Mesodermal cell (in vitro differentiated cells): ENCODE data around the gene INCA1.
A peak's percentile ranks its signal among the peaks of the same experiment; 100 is the strongest.
"Not testable (repeated sequence)": the region's sequence is repeated elsewhere in the genome, so short reads cannot be mapped to it uniquely, and the experiment has no call there.

Experiments used
- H3K27ac ChIP-seq: 2 replicates; pipeline ENCODE4 v1.7.0; 2013; ENCODE audit warnings: mild to moderate bottlenecking, low read depth, low read length, moderate library complexity; ENCODE audit not compliant: severe bottlenecking
- H3K36me3 ChIP-seq: 2 replicates; pipeline ENCODE4 v1.7.1; 2013; ENCODE audit warnings: mild to moderate bottlenecking, low read length, moderate library complexity; ENCODE audit not compliant: control insufficient read depth, insufficient read depth
- H3K4me1 ChIP-seq: one replicate; pipeline ENCODE4 v1.7.1; 2013; ENCODE audit warnings: mild to moderate bottlenecking, low read length; ENCODE audit not compliant: insufficient read depth, control insufficient read depth, poor library complexity, severe bottlenecking
- H3K4me3 ChIP-seq: 2 replicates; pipeline ENCODE4 v1.7.0; 2013; ENCODE audit warnings: low read length, control low read depth, mild to moderate bottlenecking; ENCODE audit not compliant: insufficient read depth, poor library complexity, severe bottlenecking; ENCODE audit errors: extremely low read depth
- H3K9me3 ChIP-seq: 2 replicates; pipeline ENCODE4 v1.7.1; 2013; ENCODE audit warnings: mild to moderate bottlenecking, low read length, moderate library complexity; ENCODE audit not compliant: control insufficient read depth
- WGBS, 2 experiments: methylation state at CpG; one replicate each; pipeline ENCODE4 v1.1.5; 2013; ENCODE audit warnings: missing lambda C conversion rate in 2 of 2; ENCODE audit not compliant: insufficient coverage in 2 of 2; 5-methylcytosine and 5-hydroxymethylcytosine counted together

The INCA1 gene

DNA sequence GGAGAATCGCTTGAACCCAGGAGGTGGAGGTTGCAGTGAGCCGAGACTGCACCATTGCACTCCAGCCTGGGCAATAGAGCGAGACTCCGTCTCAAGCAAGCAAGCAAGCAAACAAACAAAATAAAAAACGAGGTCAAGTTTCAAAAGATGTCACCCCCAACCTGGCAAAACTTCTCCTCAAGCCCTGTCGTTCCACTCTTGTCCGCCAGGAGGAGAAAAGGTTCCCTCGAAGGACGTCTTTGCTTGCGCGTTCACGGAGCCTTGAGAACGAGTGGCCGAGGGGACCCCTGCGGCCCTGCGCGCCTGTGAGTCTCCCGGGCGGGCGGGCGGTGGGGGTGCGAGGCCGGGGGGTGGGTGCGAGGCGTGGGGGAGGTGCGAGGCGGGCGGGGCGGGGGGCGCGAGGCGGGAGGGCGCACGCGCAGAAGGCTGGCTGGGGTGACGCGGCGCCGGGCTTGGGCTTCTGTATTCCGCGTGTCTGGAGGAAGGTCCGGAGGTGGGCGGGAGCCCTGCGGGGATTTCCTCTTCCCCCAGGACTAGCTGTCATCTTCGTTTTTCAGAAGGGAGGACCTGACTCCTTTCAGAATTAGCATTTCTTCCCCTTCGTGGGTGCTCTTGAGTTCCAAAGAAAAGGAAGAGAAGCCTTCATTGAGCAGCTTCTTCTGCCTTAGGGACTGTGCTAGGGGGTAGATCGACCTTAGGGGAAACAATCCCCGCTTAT, 34.2 kb upstream of the INCA1 start:
- Histone ChIP-seq H3K36me3 (no peaks in the 10 kb centered on the region), H3K27ac (no peak overlapping the region), H3K4me3 (peak overlapping the region; percentile 25), H3K9me3 (no peaks in the 10 kb centered on the region), H3K4me1 (no peaks in the 10 kb centered on the region)
- WGBS, 2 experiments = 9 to 18% methylated on average over 14 to 17 of the region's 48 CpGs

- H3K4me3 ChIP-seq, H3K36me3 ChIP-seq, H3K27ac ChIP-seq, H3K4me1 ChIP-seq, H3K9me3 ChIP-seq: not testable (repeated sequence)
- WGBS, 2 experiments = 80 to 100% methylated on average over 1 of the region's 2 CpGs
These were observed 32.8 kb upstream of the INCA1 start for GRCh38 chr17:5030168-5030567.

GRCh38 chr17:5027916-5028315, 30.6 kb upstream of the INCA1 start:
- Histone ChIP-seq H3K4me1 (no peaks in the 10 kb centered on the region), H3K27ac (no peak overlapping the region), H3K36me3 (peaks cover 21% of the 10 kb centered on the region), H3K9me3 (no peaks in the 10 kb centered on the region), H3K4me3 (no peak overlapping the region)
- WGBS, 2 experiments = 93 to 94% methylated on average over 3 to 4 of the region's 5 CpGs

DNA sequence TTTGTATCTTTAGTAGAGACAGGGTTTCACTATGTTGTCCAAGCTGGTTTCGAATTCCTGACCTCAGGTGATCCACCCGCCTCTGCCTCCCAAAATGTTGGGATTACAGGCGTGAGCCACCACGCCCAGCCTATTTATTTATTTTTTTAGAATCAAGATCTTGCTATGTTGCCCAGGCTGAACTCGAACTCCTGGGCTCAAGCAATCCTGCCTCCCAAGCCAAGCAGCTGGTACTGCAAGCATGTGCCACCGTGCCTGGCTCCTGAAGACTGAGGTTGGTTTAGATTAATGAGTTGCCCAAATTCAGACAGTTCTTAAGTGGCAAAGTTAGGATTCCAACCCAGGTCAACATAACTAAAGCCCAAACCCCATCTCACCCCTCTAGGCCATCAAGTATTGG, 30.0 kb upstream of the INCA1 start:
- 94 to 96% methylated on average over 4 of the region's 6 CpGs for WGBS, 2 experiments
- Histone ChIP-seq H3K36me3 (peaks cover 27% of the 10 kb centered on the region), H3K27ac (no peak overlapping the region), H3K9me3 (no peaks in the 10 kb centered on the region), H3K4me3 (no peak overlapping the region), H3K4me1 (no peaks in the 10 kb centered on the region)

- Histone ChIP-seq H3K36me3 (peaks cover 54% of the 10 kb centered on the region), H3K9me3 (no peaks in the 10 kb centered on the region), H3K4me3 (no peak overlapping the region), H3K4me1 (no peaks in the 10 kb centered on the region), H3K27ac (no peak overlapping the region)
- WGBS, 2 experiments = 92 to 100% methylated on average over 1 to 4 of the region's 4 CpGs
These were observed 27.3 kb upstream of the INCA1 start for GRCh38 chr17:5024604-5025003.

GRCh38 chr17:5023588-5024147, 26.3 kb upstream of the INCA1 start:
- Histone ChIP-seq H3K27ac (no peak overlapping the region), H3K9me3 (no peaks in the 10 kb centered on the region), H3K4me3 (no peak overlapping the region), H3K36me3 (peaks cover 64% of the 10 kb centered on the region), H3K4me1 (no peaks in the 10 kb centered on the region)
- 93 to 97% methylated on average over 8 to 12 of the region's 29 CpGs for WGBS, 2 experiments

DNA sequence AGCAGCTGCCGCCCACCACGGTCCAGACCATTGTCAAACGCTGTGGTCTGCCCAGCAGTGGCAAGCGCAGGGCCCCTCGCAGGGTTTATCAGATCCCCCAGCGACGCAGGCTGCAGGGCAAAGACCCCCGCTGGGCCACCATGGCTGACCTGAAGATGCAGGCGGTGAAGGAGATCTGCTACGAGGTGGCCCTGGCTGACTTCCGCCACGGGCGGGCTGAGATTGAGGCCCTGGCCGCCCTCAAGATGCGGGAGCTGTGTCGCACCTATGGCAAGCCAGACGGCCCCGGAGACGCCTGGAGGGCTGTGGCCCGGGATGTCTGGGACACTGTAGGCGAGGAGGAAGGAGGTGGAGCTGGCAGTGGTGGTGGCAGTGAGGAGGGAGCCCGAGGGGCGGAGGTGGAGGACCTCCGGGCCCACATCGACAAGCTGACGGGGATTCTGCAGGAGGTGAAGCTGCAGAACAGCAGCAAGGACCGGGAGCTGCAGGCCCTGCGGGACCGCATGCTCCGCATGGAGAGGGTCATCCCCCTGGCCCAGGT, 24.9 kb upstream of the INCA1 start:
- no peaks in the 10 kb centered on the region for H3K4me1 ChIP-seq
- no peak overlapping the region for H3K27ac ChIP-seq
- WGBS, 2 experiments = 96 to 97% methylated on average over 27 to 29 of the region's 30 CpGs
- H3K36me3 ChIP-seq = peaks cover 76% of the 10 kb centered on the region
- no peaks in the 10 kb centered on the region for H3K9me3 ChIP-seq
- H3K4me3 ChIP-seq = no peak overlapping the region

GRCh38 chr17:5020502-5021023, 23.2 kb upstream of the INCA1 start:
- H3K27ac ChIP-seq = no peak overlapping the region
- no peak overlapping the region for H3K4me3 ChIP-seq
- H3K9me3 ChIP-seq = no peaks in the 10 kb centered on the region
- no peaks in the 10 kb centered on the region for H3K4me1 ChIP-seq
- 92 to 95% methylated on average over 12 to 20 of the region's 20 CpGs for WGBS, 2 experiments
- H3K36me3 ChIP-seq = peaks cover 87% of the 10 kb centered on the region

- H3K36me3 ChIP-seq = peaks cover 92% of the 10 kb centered on the region
- no peaks in the 10 kb centered on the region for H3K9me3 ChIP-seq
- H3K27ac ChIP-seq = no peak overlapping the region
- no peak overlapping the region for H3K4me3 ChIP-seq
- no peaks in the 10 kb centered on the region for H3K4me1 ChIP-seq
- 80% methylated on average over 1 of the region's 1 CpG; no CpG with 5 or more reads in 1 of the 2 experiments for WGBS, 2 experiments
These were observed 22.2 kb upstream of the INCA1 start for GRCh38 chr17:5019475-5019956.

DNA sequence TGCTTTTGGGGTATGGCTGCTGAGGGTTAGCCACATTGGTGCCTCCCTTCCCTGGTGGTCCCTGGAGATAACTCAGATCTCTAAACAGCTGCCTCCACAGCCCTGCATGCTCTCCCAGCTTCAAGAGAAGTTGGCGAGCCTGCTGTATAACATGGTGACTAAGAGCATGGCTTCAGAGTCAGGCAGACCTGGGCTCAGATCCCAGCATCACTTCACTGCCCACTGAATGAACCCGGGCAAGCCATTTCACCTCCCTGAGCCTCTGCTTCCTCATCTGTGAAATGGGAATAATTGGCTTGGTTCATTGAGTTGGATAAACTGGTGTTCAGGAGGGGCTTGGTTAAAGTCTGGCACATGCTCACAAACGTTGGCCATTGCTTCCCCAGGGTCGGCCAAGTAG, 17.0 kb upstream of the INCA1 start:
- Histone ChIP-seq H3K36me3 (peaks cover 89% of the 10 kb centered on the region), H3K9me3 (no peaks in the 10 kb centered on the region), H3K4me1 (peaks cover 10% of the 10 kb centered on the region), H3K4me3 (no peak overlapping the region), H3K27ac (no peak overlapping the region)
- WGBS, 2 experiments = 88 to 94% methylated on average over 3 of the region's 4 CpGs

DNA sequence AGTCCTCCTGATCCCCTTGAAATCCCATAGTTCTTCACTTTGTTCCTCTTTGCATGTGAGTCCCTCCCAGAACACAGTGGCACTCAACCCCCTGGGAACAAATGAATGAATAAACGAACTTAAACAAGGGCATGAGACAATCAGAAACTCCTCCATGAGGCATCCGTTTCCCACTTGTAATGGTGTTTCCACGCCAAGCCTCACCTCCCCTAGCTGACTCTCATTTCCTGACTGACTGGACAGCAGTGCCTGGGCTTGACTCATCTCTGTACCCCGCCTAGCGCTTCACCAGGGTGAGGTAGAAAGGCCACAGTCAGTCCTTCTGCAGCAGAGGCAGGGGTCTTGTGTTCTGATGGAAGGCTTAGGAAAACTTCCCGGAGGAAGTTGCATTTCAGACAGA, 14.6 kb upstream of the INCA1 start:
- H3K4me3 ChIP-seq = no peak overlapping the region
- H3K36me3 ChIP-seq = peaks cover 89% of the 10 kb centered on the region
- H3K4me1 ChIP-seq = peaks cover 10% of the 10 kb centered on the region
- no peak overlapping the region for H3K27ac ChIP-seq
- WGBS, 2 experiments = 92 to 96% methylated on average over 6 of the region's 6 CpGs
- no peaks in the 10 kb centered on the region for H3K9me3 ChIP-seq
